Right ventricle myocardium superior (tissue), 1 donor: ENCODE data around the gene KIF26B. TPM values are rescaled to one million over a fixed set of nuclear protein-coding genes. Genes with fewer than 3 reads are reported as not detected.

Experiments used
- ATAC-seq: fragments of 200-7000 bp; cut with Tn5 transposase; one replicate; pipeline ENCODE4 v1.9.1; 2020; ENCODE audit warnings: mild to moderate bottlenecking; ENCODE audit not compliant: poor library complexity
- DNase-seq: peaks from one replicate; pipeline ENCODE4 v3.0.0-alpha.2; 2020
- intact Hi-C: fragments of 100-400 bp; cut with DNase I; formaldehyde crosslinking; loops from one replicate; pipeline ENCODE4 v1.11.2; 2022
- total RNA-seq: library from RNA; stranded (reverse); fragmentation: NEBNext Ultra II Directional; extraction: Animal tissue kit (Norgen Biotek cat#: 25700); gene quantifications from one replicate; pipeline ENCODE4 v1.2.1, GENCODE V29; 2021
- donor health status: DM: no; HTN: yes; CAD: no; lungs with severe emphysema.

Gene KIF26B
- total RNA-seq, 1 donor from 2014 or later: 2.4 TPM

GRCh38 chr1:245600658-245601057, 445.9 kb downstream of the KIF26B start:
- intact Hi-C loops: no loop called here
- DNase-seq: no peak
- no peak for ATAC-seq

- DNase-seq: no peak
- no peak for ATAC-seq
- intact Hi-C loops: no loop called here
Measured at GRCh38 chr1:245603311-245603865, 448.6 kb downstream of the KIF26B start.

GRCh38 chr1:245604979-245605378, 450.2 kb downstream of the KIF26B start:
- DNase-seq: no peak

GRCh38 chr1:245605480-245606156, 450.8 kb downstream of the KIF26B start:
- no peak for DNase-seq
- intact Hi-C loops: no loop called here
- peak; percentile 65 for ATAC-seq

More at GRCh38 chr1:245604979-245605378, 450.2 kb downstream of the KIF26B start:
- intact Hi-C loops: no loop called here
- ATAC-seq: peak; percentile 60

- ATAC-seq (peak; percentile 28), DNase-seq (no peak)
- intact Hi-C loops: no loop called here
Measured at GRCh38 chr1:245606157-245606725, 451.5 kb downstream of the KIF26B start.

GRCh38 chr1:245608271-245608670, 453.5 kb downstream of the KIF26B start:
- intact Hi-C loops: no loop called here
- ATAC-seq: no peak
- no peak for DNase-seq

- DNase-seq (no peak), ATAC-seq (no peak)
- intact Hi-C loops: no loop called here
Measured at GRCh38 chr1:245609354-245610150, 454.8 kb downstream of the KIF26B start.

- no peak for DNase-seq
- intact Hi-C loops: no loop called here
- no peak for ATAC-seq
Measured at GRCh38 chr1:245611251-245611650, 456.5 kb downstream of the KIF26B start.

GRCh38 chr1:245614476-245614875, 459.7 kb downstream of the KIF26B start:
- no peak for DNase-seq
- peak; percentile 52 for ATAC-seq
- intact Hi-C loops: no loop called here

GRCh38 chr1:245615001-245615400, 460.2 kb downstream of the KIF26B start:
- intact Hi-C loops: no loop called here
- ATAC-seq (no peak), DNase-seq (no peak)

GRCh38 chr1:245621589-245621988, 466.8 kb downstream of the KIF26B start:
- ATAC-seq: no peak
- intact Hi-C loops: no loop called here
- DNase-seq: no peak

GRCh38 chr1:245622332-245623014, 467.7 kb downstream of the KIF26B start:
- no peak for DNase-seq
- ATAC-seq: no peak
- intact Hi-C loops: no loop called here

GRCh38 chr1:245641384-245641783, 486.6 kb downstream of the KIF26B start:
- DNase-seq: no peak
- intact Hi-C loops: no loop called here
- no peak for ATAC-seq

GRCh38 chr1:245645406-245645805, 490.6 kb downstream of the KIF26B start:
- intact Hi-C loops: no loop called here
- DNase-seq (no peak), ATAC-seq (no peak)

GRCh38 chr1:245645894-245646293, 491.1 kb downstream of the KIF26B start:
- intact Hi-C loops: no loop called here
- DNase-seq (no peak), ATAC-seq (no peak)

GRCh38 chr1:245648749-245649522, 494.2 kb downstream of the KIF26B start:
- intact Hi-C loops: no loop called here
- peak; percentile 36 for ATAC-seq
- no peak for DNase-seq

GRCh38 chr1:245649666-245650065, 494.9 kb downstream of the KIF26B start:
- intact Hi-C loops: no loop called here
- DNase-seq (no peak), ATAC-seq (no peak)

GRCh38 chr1:245650441-245650960, 495.7 kb downstream of the KIF26B start:
- DNase-seq (no peak), ATAC-seq (no peak)
- intact Hi-C loops: no loop called here
